ENCODE measurements around the gene OSBPL1A. TPM values are rescaled to one million over a fixed set of nuclear protein-coding genes. Genes with fewer than 3 reads are reported as not detected.

Gene OSBPL1A
- total RNA-seq, 6 experiments from 2014 or later, result 6.2 to 16.3 (median 13.7) TPM

DNA sequence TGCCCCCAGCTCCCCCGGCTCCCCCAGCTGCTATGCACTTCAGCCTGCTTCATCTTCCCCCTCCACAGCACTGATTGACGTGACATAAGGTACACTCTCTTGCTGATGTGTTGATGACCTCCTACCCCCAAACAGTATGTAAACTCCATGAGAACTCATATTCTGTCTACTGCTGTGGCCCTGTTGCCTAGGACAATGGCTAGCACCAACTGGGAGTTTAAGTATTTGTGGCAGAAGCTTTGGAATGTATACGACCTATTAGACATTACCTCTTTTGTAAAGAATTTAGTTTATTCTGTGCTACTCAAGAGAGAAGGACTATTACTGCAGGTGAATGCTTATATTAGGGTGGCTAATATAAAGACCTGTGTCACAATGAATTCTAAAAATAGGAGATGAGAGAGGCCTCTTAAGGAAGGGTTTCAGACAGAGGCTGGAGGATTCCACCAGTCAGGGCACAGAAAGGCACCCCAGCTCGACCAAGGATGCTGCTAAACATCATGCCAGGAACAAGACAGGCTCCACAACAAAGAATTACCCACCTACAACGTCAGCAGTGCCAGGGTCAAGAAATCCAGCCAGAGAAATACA, 198.2 kb downstream of the OSBPL1A start:
- H3K4me3 Mint-ChIP-seq, result no peak overlapping the region
- DNase-seq, result no peak
- TF ChIP-seq, protein P1, sequence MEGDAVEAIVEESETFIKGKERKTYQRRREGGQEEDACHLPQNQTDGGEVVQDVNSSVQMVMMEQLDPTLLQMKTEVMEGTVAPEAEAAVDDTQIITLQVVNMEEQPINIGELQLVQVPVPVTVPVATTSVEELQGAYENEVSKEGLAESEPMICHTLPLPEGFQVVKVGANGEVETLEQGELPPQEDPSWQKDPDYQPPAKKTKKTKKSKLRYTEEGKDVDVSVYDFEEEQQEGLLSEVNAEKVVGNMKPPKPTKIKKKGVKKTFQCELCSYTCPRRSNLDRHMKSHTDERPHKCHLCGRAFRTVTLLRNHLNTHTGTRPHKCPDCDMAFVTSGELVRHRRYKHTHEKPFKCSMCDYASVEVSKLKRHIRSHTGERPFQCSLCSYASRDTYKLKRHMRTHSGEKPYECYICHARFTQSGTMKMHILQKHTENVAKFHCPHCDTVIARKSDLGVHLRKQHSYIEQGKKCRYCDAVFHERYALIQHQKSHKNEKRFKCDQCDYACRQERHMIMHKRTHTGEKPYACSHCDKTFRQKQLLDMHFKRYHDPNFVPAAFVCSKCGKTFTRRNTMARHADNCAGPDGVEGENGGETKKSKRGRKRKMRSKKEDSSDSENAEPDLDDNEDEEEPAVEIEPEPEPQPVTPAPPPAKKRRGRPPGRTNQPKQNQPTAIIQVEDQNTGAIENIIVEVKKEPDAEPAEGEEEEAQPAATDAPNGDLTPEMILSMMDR (IDR thresholded peaks at IDR 0.05), result no peak
- H3K27ac Mint-ChIP-seq, result no peak overlapping the region
- no peaks in the 10 kb centered on the region for H3K4me1 Mint-ChIP-seq (ENCODE audit: low read depth)
- no peaks in the 10 kb centered on the region for H3K9me3 Mint-ChIP-seq
- H3K36me3 Mint-ChIP-seq (ENCODE audit: low read depth), result no peaks in the 10 kb centered on the region
- H3K27me3 Mint-ChIP-seq (ENCODE audit: insufficient read depth), result peaks cover 1% of the 10 kb centered on the region; the same call in 1 of the 2 replicates

DNA sequence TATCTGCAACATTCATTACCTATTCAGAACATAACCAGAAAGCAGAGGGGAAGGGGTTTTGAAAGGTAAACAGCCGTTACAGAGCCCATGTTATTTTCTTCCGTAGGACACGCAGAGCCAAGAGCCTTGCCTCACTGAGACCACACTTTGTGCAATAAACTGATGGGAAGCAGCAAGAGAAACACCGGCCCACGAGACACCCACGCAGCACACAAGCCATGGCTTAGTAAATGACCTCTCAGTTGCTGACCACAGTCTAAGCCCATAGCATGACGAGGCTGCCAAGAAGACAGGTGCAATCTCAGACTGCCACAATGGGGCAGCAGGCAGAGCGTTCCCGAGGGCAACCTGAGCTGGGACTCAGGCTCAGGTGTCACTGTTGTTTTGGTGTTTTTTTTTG, 199.2 kb downstream of the OSBPL1A start:
- TF ChIP-seq, protein P1 (IDR thresholded peaks at IDR 0.05), result no peak
- Mint-ChIP-seq H3K36me3 (ENCODE audit: low read depth) (no peaks in the 10 kb centered on the region), H3K9me3 (no peaks in the 10 kb centered on the region), H3K27ac (no peak overlapping the region), H3K27me3 (ENCODE audit: insufficient read depth) (peaks cover 1% of the 10 kb centered on the region; the same call in 1 of the 2 replicates), H3K4me3 (no peak overlapping the region), H3K4me1 (ENCODE audit: low read depth) (no peaks in the 10 kb centered on the region)
- DNase-seq, result no peak

DNA sequence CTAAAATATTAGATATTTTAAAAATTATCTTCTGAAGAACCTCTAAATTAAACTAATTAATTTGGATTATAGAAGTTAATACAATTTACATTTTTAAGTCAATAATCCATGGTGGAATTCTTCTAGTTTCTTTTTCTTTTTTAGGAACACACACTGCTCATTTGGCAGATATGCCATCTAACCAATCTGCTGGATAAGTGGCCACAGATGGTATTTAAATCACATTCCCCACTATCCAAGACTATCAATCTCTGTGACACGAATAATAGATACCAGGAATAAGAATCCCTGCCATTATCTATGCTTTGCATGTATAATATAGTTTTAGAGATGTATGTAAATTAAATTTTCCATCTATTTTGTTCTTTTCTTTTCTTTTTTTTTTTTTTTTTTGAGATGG, 200.2 kb downstream of the OSBPL1A start:
- Mint-ChIP-seq H3K27ac (no peak overlapping the region), H3K27me3 (ENCODE audit: insufficient read depth) (peaks cover 1% of the 10 kb centered on the region; the same call in 1 of the 2 replicates), H3K4me1 (ENCODE audit: low read depth) (no peaks in the 10 kb centered on the region), H3K36me3 (ENCODE audit: low read depth) (no peaks in the 10 kb centered on the region), H3K4me3 (no peak overlapping the region), H3K9me3 (no peaks in the 10 kb centered on the region)
- TF ChIP-seq, protein P1 (IDR thresholded peaks at IDR 0.05), result no peak
- no peak for DNase-seq

DNA sequence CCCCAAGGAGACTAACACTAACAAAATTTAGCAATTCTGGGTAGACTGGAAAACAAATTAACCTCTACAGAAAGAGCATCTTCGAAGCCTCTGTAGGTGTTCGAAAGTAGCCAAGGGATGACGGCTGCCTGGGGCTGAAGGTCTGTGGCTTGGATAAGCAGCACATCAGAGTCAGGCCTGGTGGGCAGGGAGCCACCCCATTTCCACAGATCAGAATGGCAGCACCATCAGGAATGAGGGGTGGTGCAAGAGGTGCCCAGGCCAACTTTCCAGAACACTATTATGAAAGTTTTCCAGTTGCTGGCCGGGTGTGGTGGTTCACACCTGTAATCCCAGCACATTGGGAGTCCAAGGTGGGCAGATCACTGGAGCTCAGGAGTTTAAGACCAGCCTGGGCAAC, 200.9 kb downstream of the OSBPL1A start:
- H3K27ac Mint-ChIP-seq, result no peak overlapping the region
- H3K4me1 Mint-ChIP-seq (ENCODE audit: low read depth), result no peaks in the 10 kb centered on the region
- no peaks in the 10 kb centered on the region for H3K36me3 Mint-ChIP-seq (ENCODE audit: low read depth)
- H3K4me3 Mint-ChIP-seq, result no peak overlapping the region
- DNase-seq, result no peak
- peaks cover 1% of the 10 kb centered on the region; the same call in 1 of the 2 replicates for H3K27me3 Mint-ChIP-seq (ENCODE audit: insufficient read depth)
- TF ChIP-seq, protein P1 (IDR thresholded peaks at IDR 0.05), result no peak
- H3K9me3 Mint-ChIP-seq, result no peaks in the 10 kb centered on the region

DNA sequence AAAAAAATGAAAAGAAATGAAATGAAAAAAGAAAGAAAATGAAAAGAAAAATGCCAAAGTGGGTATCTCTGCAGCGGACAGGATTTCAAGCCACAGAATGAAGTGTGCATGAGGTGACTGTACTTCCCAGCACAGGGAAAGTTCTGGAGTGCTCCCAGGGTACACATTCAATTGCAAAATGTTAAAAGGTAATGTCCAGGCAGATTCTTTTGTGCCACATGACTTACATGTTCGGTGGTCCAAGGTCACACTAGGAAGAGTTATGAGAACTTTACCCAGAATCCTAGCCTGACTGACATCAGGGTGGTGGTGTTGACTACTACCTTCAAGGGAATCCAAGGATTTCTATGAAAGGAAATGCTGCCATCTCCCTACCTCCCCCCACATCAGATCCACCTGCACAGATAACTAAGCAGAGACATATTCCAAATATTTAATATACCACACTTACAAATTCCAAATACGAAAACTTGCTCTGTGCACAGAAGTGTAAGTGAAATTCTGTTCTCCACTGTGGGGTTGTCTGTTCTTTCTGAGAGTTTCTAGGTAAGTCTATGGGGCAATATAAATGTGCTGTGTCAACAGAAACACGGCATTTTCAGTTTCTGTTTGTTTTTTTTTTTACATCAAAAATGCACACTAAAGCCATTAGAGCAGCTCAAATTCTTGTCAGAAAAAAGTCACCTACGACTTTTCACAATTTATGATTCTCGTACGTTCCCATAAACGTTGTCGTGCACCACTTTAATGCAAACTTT, 202.1 kb downstream of the OSBPL1A start:
- Mint-ChIP-seq H3K4me1 (ENCODE audit: low read depth) (0 out of 2 replicates have a peak, but pooled peaks cover 6% of the 10 kb centered on the region), H3K4me3 (no peak overlapping the region), H3K27ac (no peak overlapping the region), H3K9me3 (no peaks in the 10 kb centered on the region), H3K27me3 (ENCODE audit: insufficient read depth) (peaks cover 1% of the 10 kb centered on the region; the same call in 1 of the 2 replicates), H3K36me3 (ENCODE audit: low read depth) (no peaks in the 10 kb centered on the region)
- TF ChIP-seq, protein P1 (IDR thresholded peaks at IDR 0.05), result no peak
- no peak for DNase-seq

Data from HFFc6 (cell line).